NCI-H187 (cell line): ENCODE data around the gene AGBL1.

ENCODE experiments used
- DNase-seq, 2 experiments: peaks; one replicate each; lab custom pipeline; 2025; lab: John Stamatoyannopoulos, UW

The AGBL1 gene

DNA sequence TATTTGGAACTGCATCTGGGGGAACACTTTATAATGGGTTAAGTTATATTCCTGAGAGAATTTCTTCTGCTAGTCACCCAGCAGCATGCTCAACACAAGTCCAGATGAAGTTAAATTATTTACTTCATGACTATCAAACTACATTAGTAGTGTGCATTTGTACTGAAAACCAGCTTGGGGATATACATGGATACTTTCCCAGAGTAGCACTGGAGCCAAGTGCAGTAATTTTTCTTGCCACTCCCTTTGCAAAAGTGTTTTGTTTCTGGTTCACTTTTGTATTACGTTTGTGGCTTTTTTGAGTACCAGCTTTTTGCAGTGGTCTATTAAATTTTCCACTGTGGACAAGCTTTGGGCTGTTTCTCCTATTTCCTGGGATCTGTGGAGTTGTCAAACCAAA, 243.0 kb downstream of the AGBL1 start:
- DNase-seq = no peak

DNA sequence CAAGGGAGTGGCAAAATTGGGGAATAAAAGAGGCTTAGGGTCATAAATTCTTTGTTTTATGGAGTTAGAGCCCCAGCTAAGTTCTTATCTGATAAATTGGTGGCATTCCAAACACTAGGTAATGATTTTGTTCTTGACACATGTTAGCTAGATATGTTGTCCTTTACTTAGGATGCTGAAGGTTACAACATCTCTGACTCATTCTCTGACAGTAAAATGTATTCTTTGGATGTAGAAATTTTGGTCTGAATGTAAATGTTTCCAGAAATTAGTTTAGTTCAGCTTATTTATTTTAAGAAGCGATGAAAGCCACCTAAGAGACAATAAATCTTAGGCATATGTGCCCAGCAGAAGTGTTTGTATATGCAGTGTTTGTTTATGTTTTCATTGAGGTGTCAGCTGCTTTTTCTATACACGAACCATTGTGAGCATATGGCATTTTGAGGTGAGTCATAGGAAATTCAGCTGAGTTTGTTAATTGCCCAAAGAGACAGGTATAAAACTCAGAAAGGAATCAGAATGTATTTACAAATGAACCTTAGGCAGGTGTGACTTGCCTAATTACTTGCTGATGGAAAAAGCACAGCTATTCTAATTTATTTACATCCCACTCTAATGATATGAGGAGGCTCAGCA, 247.7 kb downstream of the AGBL1 start:
- DNase-seq = no peak

DNA sequence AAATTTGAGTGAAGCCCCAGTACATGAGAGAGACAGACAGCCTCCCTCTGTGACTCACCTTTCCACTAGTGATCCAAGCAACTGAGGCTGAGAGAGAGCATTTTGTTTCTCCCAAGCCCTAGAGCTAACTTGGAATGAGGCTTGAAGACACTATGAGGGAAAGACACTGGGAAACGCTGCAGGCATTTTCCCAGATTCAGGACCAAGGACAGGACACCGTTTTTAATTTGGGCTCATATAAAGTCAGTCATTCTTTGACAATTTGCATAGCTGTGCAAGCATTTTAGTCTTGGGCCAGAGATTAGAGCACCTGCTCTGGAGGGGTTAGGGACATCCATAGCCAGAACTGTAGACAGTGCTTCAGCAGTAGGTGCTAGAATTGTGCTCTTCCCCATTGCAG, 249.0 kb downstream of the AGBL1 start:
- DNase-seq = no peak

DNA sequence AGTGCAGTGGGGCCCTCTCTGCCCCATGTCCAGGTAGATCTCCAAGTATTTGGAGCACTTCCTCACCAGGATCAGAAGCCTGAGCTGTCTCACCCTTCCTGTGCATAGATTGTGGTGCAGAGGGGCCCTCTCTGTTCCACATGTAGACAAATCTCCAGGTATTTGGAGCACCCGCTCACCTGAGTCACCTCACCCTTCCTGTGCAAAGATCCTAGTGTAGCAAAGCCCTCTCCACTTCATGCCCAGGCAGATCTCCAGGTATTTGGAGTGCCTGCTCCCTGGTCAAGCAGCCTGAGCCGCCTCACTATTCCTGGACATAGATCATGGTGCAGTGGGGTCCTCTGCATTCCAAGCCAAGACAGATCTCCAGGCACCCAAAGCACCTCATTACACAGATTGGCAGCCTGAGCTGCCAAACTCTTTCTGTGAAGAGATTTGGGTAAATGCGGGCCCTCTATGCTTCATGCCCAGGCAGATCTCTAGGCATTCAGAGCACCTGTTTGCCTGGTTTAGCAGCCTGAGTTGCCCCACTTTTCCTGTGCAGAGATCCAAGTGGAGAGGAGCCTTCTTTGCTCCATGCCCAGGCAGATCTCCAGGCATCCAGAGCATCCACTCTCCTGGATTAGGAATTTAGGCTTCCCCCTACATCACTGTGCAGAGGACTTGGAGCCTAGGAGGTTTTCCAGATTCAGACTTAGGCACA, 249.8 kb downstream of the AGBL1 start:
- no peak for DNase-seq

DNA sequence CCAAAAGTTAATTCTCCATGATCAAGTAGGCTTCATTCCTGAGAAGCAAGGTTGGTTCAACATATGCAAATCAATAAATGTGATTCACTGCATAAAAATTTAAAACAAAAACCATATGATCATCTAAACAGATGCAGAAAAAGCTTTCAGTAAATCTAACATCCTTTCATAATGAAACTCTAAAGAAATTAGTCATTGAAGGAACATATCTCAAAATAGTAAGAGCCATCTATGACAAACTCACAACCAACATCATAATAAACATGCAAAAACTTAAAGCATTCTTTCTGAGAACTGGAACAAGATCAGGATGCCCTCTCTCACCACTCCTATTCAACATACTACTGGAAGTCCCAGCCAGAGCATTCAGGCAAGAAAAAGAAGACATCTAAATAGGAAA, 254.1 kb downstream of the AGBL1 start:
- DNase-seq = no peak

DNA sequence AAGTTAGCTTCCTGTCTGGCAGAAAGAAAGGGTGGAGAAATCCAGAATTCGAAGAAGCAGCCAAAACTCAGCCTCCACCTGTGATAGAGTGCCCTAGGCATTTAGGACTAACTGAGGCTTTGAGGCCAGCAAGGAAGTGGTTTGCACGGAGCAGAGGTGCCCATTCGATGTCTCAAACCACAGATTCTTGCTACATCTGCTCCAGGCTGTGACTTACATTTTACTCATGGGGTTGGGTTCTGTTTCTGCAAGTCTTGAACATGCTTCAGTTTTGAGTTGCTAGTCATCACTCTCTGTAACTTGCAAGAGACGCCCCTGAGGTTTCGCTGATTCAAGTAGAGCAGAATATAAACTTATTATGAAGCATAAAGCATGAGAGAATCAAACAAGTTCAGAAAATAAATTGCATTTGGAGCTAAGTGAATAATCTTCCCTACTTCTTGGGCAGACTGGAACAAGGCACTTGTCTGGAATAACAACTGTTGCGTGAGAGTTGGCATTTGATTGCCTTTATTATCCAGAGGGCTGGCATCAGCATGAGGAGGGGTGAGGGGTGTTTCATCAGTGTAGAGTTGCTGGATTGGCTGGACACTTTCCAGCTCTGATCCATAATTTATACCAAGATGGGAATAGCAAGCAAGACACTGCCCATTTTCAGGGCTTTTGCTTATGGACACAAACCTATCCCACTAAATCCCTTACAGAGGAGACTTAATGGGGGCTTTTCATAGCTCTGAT, 256.5 kb downstream of the AGBL1 start:
- no peak for DNase-seq

DNA sequence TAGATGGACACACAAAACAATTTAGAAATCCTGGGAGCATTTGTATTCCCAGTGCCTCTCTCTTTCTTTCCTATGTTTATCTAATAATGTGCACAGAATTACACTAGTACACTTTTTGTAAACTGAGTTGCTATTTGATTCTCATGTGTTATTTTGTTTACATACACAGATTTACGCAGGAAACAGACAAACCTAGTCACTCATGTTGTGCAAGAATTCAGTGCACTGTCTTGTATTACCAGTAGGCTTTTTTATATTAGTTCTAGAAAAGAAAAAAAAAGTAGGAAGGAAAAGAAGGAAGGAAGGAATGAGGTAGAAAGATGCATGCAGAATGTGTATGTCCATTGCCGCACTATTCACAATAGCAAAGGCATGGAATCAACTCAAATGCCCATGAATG, 257.4 kb downstream of the AGBL1 start:
- no peak for DNase-seq

DNA sequence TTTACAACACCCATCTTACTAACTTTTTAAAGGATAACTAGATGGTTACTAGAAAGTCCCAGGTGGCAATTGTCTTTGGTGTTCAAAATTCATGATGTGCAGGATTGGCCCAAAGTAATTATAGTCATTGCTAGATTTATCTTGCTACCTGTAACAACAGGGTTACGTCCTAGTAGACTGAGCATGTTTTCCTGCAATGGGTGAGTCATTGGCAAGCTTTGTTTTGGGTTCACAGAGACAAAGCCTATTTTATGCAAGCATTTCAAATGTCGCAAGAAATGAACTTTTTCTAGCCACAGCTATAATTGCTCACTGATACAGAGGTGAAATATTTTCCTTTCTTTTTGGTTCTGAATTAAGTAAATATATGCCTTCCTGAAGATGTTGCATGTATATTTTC, 267.6 kb downstream of the AGBL1 start:
- DNase-seq = no peak

DNA sequence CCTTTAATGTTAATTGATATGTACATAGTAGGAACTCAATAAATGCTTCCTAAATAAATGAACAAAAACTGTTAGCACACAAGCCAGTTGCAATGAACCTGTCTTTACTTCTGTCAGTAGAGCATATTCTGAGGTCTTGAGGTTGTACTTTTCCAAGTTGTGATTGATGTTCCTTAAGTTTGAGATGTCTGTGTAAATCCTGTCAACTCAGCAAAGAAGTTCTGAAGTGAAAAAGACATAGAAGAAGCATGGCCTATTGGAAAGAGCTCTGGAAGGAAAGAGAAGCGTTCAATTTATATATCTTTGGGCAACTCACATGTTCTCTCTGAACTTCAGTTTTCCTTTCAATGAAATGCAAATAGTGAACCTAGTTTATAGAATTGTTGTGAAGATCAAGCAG, 269.9 kb downstream of the AGBL1 start:
- DNase-seq = no peak

DNA sequence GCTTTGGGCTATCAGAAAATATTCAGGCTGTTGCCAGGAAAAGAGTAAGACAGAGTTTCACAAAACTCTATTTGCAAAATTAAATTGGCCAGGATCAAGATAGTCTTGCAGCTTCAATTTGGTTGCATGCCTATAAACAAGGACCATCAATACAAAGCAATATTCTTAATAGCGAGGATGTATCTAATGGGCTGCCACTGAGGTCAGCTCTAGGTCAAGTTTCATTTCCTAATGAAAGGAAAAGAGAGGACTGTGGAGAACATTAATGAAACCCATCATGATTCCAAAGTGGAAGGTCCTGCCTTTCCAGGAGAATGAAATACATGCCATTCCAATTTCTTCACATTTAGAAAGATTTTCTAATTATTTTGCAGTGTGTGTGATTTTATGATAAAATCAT, 273.5 kb downstream of the AGBL1 start:
- DNase-seq = no peak

DNA sequence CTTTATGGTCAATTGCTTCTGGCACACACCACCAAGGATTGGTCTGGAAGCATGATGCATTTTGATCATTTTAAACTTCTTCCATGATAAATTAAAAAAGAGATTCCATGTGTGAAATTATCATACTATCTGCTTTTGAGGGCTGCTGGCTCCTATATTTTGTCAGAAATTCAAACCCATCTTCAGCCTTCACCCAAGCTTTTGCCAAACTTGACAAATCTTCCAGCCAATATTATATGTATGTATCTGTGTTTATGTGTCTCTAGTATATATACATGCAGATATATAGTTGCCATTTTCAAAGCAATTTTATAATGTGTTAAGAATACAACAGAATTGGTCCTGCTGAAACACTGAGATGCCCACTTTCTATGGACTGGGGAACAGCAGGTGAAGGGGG, 275.7 kb downstream of the AGBL1 start:
- DNase-seq = no peak

DNA sequence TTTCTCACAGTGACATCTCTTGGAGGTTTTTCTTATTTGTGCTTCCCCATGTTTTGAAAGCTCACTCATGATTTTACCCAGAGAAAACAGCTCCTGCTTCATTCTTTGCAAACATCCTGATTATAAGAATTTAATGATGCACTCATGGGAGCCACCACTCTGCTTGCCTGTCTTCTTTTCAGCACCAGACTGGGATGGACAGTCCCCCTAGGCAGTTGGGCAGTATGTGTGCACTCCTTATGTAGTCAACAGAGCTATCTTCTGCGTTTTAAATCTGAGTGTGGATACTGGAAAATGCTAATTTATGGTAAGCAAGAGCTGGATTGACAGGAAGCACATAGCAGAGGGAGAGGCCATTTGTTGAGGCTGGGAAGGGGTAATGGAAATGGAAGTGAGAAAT, 276.1 kb downstream of the AGBL1 start:
- no peak for DNase-seq

DNA sequence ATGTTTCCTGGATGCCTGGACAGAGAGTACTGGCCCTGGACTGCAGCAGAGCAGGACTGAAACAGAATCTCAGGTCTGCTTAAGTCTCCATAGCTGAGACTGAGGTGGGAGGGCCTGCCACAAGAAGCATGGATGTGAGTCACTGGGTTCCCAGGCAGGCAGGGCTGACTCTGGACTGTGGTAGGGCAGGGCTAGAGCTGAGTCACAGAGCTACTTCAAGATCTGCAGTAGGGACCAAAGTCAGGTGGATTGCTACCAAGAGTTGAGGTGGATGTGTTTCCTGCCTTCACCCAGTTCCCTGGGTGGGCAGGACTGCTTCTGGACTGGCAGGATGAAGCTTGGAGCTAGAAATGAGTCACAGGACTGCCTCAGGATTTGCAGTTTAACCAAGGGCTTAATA, 282.9 kb downstream of the AGBL1 start:
- DNase-seq = no peak

DNA sequence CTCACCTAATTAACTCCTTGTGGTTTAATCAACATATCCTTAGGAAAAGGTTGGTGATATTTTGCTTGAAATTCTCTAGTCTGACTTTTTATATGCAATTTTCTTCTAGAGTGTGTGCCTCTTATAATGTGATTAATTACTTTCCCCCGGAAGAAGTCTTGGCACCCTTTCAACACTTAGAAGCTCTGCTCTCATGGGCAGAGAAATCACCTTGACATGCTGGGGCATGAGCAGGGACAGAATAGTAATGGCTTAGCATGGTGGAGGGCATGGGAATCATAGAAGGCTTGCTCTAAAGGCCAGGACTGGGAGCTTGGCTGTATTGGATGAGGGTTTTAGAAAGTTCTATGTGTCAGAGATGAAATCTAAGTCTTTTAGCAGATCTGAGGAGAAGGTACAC, 293.5 kb downstream of the AGBL1 start:
- DNase-seq = no peak

DNA sequence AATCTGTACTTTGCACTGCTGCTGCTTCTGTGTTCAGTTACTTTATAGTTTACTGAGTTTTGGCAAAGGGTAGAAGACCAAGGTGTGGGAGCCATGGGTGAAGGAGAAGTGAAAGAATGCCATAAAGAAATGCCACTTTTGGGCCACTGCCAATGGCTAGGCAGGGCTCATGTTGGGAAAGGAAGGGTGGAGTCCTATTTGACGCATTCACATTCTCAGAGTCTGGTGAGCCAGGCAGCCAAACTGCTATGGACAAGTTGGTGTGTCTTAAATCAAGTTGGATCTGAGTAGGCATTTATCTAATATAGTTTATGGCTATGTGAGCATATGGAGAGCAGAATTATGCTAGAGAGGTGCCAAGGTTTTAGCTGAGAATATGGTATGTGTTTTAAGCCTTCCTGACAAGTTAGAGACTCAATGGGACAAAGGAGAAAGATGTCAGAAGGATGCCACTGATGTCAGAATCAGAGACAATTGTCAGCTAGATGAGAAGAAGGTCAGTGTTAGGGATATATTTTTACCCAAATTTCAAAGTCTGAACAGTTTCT, 296.1 kb downstream of the AGBL1 start:
- no peak for DNase-seq

DNA sequence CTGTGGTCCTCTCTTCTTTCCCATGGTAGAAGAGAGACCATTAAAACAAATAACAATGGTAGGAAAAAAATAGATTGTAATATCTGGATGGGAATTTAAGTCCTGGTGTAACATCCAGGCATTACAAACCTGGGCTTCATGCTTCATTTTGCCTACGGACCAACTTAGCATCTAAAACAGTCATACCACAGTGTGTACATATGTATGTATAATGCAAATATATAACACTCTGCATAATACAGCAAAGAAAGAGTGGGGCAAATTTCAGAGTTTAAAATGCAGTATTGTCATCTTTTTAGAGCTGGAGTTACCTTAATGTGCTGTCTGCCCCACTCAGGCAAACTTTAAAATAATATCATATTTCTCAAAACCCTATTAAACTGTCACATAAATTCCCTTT, 298.2 kb downstream of the AGBL1 start:
- DNase-seq = no peak

DNA sequence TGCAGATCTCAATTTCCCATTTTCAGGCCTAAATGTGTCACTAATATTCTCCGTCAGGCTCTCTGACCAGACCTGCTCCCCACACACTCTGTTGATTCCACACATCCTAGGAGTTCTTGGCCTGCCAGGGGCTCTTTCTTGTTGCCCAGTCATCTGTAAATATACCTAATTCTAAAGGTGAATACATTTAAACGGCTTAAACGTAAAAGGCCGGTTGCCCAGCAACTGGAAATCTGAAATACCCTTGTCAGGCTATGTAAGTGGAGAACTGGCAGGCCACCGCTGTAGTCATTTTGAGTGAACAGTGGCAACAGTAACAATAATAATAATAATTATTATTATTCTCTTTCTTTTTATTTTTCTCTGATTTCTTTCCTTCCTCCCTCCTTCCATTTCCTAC, 302.7 kb downstream of the AGBL1 start:
- DNase-seq = no peak

DNA sequence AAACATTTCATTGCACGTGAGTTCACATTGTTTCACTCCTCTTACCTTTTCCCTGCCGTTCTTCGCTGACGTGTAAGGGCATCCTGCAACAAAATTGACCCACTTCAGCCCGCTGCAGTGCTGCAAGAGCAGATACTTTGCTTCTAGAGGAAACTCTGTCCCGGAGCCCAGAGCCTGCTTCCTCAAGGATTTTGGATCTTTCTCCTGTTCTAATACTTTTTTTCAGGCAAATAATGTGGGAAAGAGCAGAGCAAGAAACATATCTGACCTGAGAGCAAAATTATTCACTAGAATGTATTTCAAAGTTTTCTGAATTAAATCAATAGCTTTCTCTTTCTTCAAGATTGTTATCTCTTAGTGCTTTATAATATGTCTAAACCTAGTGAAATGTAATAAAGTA, 303.9 kb downstream of the AGBL1 start:
- no peak for DNase-seq

DNA sequence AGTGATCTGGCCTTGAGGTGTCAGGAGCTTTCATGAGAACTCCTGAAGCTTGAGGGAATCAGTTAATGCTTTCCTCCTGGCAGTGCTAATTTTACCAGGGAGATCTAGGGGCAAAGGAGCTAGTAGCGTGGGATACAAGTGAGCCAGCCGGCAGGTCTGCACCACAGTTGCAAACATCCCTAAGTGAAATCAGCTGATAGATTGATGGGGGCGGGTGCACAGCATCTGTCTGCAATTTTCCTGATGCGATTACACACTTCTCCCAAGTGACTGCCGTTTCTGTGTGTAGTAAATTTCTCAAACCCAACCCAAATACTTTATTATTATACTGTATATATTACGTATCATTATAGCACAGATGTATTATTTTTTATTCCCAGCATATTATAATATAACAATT, 304.5 kb downstream of the AGBL1 start:
- no peak for DNase-seq

DNA sequence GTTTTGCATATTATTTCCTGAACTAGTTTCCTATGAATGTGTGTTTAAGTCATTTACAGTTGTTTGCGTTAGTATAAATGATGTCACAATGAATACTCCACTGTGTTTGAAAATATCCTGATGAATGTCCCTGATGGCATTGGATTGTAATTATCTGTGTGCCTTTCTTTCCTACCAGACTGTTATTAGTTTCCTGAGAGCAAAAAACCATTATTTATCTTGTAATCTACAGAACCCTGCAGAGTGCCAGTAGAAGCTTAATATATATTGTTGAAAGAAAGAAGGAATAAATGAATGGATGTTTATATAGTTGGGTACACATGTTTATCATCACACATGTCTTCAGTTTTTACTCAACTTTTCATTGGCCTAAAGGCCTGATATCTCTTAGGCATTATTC, 312.6 kb downstream of the AGBL1 start:
- DNase-seq = no peak

DNA sequence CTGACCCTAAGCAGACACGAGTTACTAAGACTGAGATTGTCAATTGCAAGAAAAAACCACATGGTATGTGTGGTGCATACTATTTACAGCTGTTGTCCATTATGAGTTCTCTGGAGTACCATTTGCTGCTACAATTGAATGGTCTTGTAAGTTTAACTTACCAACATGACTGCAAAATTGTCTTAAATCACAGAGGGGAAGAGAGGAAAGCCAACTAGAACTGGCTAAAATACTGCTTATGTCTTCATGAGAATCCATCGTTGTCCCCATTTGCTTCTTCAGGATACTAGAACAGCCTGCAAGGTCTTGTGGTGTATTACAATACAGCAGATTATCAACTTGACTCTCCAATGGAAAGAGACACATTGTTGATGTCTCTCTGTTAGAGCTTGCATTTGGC, 313.2 kb downstream of the AGBL1 start:
- DNase-seq = no peak

DNA sequence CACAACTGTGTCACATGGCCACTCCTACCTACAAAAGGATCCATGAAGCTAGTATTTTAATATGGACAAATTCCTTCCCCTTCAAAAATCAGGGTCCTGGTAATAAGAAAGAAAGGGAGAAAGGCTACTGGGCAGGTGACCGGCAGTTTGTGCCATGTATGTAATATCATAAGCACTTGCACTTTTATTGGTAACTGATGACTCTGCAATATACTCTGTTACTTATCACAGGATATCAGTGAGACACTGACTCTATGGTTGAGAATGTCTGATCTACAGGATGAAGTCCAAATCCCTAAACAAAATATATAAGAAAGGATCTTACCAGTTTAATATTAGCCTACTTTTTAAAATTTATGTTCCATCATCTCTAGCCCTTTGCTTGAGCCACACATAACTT, 315.2 kb downstream of the AGBL1 start:
- no peak for DNase-seq
